Neural progenitor cell (in vitro differentiated cells): ENCODE data around the gene OTUD3.
"Not testable (repeated sequence)": the region's sequence is repeated elsewhere in the genome, so short reads cannot be mapped to it uniquely, and the experiment has no call there.

ENCODE experiments used
- EZH2 ChIP-seq: fragments of 200-600 bp; sonication (generic); IDR thresholded peaks from 2 replicates; pipeline ENCODE4 v1.6.1; 2017; ENCODE audit warnings: antibody characterized with exemption, mild to moderate bottlenecking, moderate library complexity
- TF ChIP-seq, protein P1 (sequence below): fragments of 200-600 bp; sonication (generic); IDR thresholded peaks from 2 replicates; pipeline ENCODE4 v1.5.1; 2017; ENCODE audit warnings: antibody characterized with exemption, mild to moderate bottlenecking

DNA sequence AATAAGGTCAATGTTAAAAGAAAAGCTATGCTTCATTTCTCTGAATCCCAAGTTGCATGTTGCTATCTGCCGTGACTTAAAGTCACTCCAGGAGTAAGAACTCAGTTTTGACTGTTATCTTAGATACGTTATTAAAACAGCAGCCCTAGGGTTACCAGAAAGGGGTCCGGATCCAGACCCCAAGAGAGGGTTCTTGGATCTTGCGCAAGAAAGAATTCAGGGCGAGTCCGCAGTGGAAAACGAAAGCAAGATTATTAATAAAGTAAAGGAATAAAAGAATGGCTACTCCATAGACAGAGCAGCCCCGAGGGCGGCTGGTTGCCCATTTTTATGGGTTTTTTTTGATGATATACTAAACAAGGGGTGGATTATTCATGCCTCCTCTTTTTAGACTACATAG, 34.9 kb upstream of the OTUD3 start:
- TF ChIP-seq, protein P1, sequence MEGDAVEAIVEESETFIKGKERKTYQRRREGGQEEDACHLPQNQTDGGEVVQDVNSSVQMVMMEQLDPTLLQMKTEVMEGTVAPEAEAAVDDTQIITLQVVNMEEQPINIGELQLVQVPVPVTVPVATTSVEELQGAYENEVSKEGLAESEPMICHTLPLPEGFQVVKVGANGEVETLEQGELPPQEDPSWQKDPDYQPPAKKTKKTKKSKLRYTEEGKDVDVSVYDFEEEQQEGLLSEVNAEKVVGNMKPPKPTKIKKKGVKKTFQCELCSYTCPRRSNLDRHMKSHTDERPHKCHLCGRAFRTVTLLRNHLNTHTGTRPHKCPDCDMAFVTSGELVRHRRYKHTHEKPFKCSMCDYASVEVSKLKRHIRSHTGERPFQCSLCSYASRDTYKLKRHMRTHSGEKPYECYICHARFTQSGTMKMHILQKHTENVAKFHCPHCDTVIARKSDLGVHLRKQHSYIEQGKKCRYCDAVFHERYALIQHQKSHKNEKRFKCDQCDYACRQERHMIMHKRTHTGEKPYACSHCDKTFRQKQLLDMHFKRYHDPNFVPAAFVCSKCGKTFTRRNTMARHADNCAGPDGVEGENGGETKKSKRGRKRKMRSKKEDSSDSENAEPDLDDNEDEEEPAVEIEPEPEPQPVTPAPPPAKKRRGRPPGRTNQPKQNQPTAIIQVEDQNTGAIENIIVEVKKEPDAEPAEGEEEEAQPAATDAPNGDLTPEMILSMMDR: not testable (repeated sequence)
- TF ChIP-seq EZH2: not testable (repeated sequence)
